Measurements from ENCODE around the gene PTBP3.
"Not testable (repeated sequence)": the region's sequence is repeated elsewhere in the genome, so short reads cannot be mapped to it uniquely, and the experiment has no call there.

PTBP3 gene

DNA sequence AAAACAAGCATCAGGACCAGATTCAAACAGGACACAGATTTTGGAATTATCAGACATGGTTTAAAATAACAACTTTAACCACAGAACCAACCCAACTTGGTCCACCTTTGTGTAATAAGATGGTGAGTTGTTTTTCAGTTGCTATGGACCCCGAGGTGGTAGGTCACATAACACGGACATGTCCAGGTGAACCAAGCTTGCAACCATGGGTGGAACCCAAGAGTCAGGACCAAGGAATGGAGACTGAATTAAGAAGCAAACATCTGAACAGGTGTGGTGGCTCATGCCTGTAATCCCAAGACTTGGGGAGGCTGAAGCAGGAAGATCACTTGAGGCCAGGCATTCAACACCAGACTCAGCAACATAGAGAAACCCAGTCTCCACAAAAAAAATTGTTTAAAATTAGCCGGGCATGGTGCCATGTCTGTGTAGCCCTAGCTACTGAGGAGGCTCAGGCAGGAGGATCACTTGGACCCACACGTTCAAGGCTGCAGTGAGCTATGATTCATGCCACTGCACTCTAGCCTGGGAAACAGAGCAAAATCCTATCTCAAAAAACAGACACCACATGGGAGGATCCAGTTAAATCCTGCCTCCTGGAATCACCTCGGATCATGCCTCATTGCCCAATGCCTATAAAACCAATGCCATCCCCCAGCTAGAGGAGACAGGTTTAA is 10.6 kb downstream of the PTBP3 start:
- no peak for DNase-seq

DNA sequence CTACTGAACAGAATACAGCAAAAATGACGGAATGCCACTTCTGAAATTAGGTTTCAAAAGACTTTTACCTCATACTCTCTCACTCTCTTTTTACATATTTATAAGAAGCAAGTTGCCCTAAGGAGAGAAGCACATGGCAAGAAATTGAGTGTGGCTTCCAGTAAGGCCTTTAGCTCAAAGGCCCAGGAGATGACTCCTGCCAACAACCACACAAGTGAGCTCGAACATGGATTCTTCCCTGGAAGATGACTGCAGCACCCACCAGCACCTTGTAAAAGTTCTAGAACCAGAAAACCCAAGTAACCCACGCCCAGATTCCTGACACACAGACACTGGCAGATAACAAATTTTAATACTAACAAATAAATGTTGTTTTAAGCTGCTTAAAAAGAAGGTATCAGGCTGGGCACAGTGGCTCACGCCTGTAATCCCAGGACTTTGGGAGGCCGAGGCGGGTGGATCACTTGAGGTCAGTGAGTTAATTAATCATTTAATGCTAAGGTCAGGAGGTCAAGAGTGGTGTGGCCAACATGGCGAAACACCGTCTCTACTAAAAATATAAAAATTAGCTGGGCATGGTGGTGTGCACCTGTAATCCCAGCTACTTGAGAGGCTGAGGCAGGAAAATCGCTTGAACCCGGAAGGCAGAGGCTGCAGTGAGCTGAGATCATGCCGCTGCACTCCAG is 17.0 kb downstream of the PTBP3 start:
- no peak for DNase-seq

- DNase-seq = no peak
These were observed 17.8 kb downstream of the PTBP3 start for GRCh38 chr9:112315331-112316257.

DNA sequence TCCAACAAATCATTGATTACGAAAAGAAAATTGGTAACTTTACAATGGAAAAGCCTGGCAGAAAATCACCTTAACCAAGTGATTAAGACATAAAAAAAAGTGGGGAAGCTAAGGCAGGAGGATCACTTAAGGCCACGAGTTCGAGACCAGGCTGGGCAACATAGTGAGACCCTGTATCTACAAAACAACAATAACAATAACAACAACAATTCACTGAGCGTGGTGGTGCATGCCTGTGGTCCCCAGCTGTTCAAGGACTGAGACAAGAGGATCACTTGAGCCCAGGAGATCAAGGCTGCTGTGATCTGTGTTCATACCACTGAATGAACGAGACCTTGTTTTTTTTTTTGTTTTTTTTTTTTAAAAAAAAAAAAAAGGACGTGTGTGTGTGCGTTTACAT is 21.3 kb downstream of the PTBP3 start:
- no peak for DNase-seq

DNA sequence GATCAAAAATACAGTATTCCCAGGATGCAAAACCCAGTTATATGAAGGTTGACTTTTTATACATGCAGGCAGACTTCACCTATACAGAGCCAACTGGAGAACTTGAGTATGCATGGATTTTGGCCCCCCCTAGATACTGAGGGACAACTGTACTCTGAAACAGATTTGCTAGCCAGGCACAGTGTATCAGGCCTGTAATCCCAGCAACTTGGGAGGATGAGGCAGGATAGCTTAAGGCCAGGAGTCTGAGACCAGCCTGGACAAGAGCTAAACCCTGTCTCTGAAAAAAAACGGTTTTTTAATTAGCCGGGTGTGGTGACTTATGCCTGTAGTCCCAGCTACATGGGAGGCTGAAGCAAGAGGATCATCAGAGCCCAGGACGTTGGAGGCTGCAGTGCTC is 21.9 kb downstream of the PTBP3 start:
- no peak for DNase-seq

DNA sequence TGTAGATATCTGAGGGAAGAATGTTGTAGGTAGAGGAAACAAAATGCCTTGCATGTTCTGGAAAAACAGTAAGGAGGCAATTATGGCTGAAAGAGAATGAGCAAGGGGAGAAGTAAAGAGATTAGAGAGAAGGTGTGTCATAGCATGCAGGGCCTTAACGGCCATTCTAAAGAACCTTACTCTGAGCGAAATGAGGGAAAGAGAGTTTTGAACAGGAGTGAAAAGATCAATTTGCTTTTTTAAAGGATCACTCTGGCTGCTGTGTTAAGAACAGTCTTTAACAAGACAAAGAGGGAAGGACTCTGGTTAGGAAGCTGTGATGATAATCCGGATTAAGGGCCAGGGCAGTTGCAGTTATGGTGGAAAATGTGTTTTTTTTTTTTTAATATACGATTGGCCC is 22.6 kb downstream of the PTBP3 start:
- no peak for DNase-seq

DNA sequence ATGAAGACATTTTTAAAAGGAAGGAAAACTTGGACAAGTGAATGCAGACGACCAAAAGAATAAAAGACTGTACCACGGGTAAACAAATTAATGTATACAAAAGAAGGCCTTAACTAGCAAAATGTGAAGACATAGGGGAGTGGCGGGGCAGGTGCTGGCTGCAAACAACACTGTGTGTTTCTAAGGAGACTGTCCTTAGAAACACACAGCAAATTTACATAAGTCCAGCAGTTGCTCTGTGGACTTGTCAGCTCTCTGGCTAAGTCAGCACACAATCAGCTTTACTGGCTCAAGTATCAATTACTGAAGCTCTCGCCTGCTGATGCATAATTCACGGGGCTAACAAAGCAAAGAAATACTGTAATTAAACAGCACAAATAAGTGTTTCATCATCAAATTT is 24.8 kb downstream of the PTBP3 start:
- DNase-seq = peak; percentile 93

GRCh38 chr9:112301420-112301819 is 32.0 kb downstream of the PTBP3 start:
- no peak for DNase-seq

- DNase-seq = no peak
These were observed 33.9 kb downstream of the PTBP3 start for GRCh38 chr9:112299514-112299913.

GRCh38 chr9:112296929-112297328 is 36.5 kb downstream of the PTBP3 start:
- DNase-seq = no peak

DNA sequence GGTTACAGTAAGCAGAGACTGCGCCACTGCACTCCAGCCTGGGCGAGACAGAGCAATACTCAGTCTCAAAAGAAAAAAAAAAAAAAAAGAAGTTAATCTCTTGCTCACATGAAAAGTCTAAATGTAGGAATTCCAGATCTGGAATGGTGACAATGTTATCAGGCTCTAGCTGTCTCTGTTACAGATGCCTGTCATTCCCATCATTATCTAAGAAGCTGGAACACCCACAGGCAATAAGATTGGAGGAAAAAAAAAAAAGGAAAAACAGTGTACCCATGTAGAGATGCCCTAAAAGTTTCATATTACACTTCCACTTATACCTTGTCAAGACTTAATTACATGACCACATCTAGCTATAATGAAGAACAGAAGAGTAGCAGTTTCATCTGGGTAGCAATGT is 38.2 kb downstream of the PTBP3 start:
- DNase-seq = no peak

GRCh38 chr9:112288029-112288428 is 45.4 kb downstream of the PTBP3 start:
- DNase-seq = no peak

DNA sequence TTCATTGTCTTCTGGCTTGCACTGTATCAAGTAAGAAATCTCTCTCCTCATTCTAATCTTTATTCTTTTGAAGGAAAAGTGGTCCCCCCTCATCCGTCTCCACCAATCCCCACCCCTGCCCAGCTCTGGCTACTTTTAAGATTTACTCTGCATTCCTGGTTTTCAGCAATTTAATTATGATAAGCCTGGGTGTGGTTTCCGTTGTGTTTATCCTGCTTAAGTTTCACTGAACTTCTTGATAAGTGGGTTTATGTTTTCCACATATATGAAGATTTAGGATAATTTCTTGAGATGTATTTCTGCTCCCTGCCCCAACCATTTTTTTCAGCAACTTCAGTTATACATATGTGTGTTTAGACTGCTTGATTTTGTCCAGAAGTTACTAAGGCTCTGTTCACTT is 46.5 kb downstream of the PTBP3 start:
- DNase-seq = no peak

GRCh38 chr9:112285056-112285455 is 48.4 kb downstream of the PTBP3 start:
- DNase-seq = no peak

DNA sequence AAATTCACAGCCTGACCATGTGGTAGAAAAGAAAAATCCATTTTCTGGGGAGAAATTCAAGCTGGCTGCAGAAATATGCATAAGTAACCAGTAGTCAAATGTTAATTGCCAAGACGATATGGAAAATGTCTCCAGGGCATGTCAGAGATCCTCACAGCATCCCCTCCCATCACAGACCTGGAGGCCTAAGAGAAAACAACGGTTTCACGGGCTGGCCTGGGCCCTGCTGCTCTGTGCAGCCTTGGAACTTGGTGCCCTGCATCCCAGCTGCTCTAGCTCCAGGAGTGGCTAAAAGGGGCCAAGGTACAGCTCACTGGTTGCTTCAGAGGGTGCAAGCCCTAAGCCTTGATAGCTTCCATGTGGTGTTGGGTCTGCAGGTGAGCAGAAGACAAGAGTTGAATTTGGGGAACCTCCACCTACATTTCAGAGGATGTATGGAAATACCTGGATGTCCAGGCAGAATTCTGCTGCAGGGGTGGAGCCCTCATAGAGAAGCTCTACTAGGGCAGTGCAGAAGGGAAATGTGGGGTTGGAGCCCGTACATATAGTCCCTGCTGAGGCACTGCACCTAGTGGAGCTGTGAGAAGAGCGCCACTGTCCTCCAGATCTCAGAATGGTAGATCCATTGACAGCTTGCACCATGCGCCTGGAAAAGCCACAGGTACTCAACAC is 49.7 kb downstream of the PTBP3 start:
- DNase-seq = no peak

GRCh38 chr9:112282841-112283240 is 50.6 kb downstream of the PTBP3 start:
- not testable (repeated sequence) for DNase-seq

GRCh38 chr9:112280904-112281303 is 52.5 kb downstream of the PTBP3 start:
- no peak for DNase-seq

DNA sequence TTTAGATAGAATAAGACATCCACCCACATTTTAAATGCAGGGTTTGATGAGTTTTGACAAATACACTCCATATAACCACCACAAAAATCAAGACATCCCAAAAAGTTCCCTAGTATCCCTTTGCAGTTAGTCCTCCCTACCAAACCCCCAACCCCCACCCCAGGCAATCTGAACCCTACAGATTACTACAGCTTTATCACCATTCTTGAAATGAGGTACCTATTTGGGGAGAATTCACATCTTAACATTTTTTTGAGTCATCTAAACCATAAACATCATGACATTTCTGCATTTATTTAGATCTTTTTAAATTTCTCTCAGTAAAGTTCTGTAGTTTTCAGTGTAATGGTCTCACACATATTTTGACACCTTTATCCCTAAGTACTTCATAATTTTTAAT is 53.9 kb downstream of the PTBP3 start:
- DNase-seq = no peak

DNA sequence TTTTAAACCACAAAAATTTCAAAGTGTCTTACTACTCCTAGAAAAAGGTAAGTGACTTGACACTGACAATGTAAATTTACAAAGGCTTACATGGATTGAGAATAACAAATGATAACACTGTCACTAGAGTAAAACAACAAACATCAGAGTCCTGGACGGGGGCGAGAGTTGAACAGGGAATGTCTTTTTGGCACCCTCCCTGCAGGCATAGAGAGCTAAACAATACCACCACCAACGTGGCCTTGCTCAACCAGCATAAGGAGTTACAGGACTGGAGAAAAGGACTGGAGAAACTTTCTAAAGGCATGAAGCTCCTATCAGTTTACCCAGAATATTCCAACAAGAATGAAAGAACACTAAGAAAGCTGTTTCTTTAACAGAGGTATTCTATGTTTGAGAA is 55.3 kb downstream of the PTBP3 start:
- no peak for DNase-seq

DNA sequence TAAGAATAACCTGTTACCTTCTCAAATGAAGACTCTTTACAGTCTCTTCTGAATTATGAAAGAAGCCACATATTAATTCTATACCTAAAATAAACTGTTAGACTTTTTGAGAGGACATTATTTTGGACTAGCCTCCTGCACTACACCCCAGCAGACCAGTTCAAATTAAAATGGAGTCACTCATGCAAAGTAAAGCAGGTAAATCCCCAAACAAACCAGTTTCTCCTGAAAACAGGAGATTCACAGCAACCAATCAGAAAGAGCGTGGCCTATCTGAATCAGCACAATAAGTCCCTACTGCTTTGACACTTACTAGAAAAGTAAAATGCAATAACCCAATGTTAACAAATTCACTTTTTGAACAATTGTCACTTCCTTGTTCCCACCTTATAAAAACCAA is 58.8 kb downstream of the PTBP3 start:
- DNase-seq = no peak

DNA sequence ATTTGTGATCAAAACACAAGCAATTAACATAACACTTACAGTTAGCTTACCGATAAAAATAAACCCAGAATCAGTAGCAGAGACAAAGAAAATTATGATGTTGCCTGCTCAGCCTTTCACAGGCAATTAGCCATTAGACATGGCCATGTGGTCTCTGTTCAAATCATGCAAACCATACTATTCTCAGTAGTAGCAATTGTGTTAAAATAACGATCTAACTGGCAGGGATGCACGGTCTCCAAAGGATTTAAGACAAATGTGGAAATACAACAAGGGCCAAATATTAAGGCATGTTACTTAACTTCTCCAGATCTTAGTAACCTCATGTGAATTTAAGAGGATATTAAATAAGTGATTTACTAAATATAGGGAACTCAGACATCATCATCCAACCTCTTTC is 59.5 kb downstream of the PTBP3 start:
- no peak for DNase-seq

- no peak for DNase-seq
These were observed 61.8 kb downstream of the PTBP3 start for GRCh38 chr9:112271466-112272098.

GRCh38 chr9:112268413-112268812 is 65.0 kb downstream of the PTBP3 start:
- DNase-seq = no peak
